PFSK-1 (cell line): ENCODE data around the gene C5.

Experiments
- POLR2AphosphoS5 ChIP-seq: IDR thresholded peaks from 2 replicates; pipeline ENCODE4 v1.6.1; 2012; ENCODE audit warnings: low read depth, mild to moderate bottlenecking, control low read depth, low read length, moderate library complexity
- REST ChIP-seq, 2 experiments: IDR thresholded peaks; 2 replicates each; pipeline versions ENCODE4 v1.6.1 to v1.8.0; 2011 to 2012; ENCODE audit warnings: low read depth in 2 of 2, low read length in 2 of 2, control low read depth in 1 of 2, inconsistent platforms in 1 of 2, mild to moderate bottlenecking in 1 of 2, moderate library complexity in 1 of 2; ENCODE audit not compliant: insufficient read depth in 1 of 2
- SIN3A ChIP-seq: IDR thresholded peaks from 2 replicates; pipeline ENCODE4 v1.6.1; 2012; ENCODE audit warnings: mild to moderate bottlenecking, low read length, moderate library complexity, borderline replicate concordance; ENCODE audit not compliant: insufficient read depth
- TAF1 ChIP-seq: IDR thresholded peaks from 2 replicates; pipeline ENCODE4 v1.6.1; 2012; ENCODE audit warnings: low read length, control low read depth, borderline replicate concordance; ENCODE audit not compliant: insufficient read depth

GRCh38 chr9:120941046-120941770, 108.9 kb downstream of the C5 start:
- TF ChIP-seq TAF1, result no peak
- no peak for TF ChIP-seq REST (IDR thresholded peaks at IDR 0.05; ENCODE audit: insufficient read depth in 1 of 2, low read depth in 2 of 2, low read length in 2 of 2)
- TF ChIP-seq POLR2AphosphoS5, result no peak
- no peak for TF ChIP-seq SIN3A
